Pancreas (tissue), 10 donors: ENCODE results near the gene IRF1. TPM values are rescaled to one million over a fixed set of nuclear protein-coding genes. Genes with fewer than 3 reads are reported as not detected.
"Not testable (repeated sequence)": the region's sequence is repeated elsewhere in the genome, so short reads cannot be mapped to it uniquely, and the experiment has no call there.

Experiments
- ATAC-seq, 4 donors: fragments of 200-7000 bp; cut with Tn5 transposase; one replicate each; pipeline versions ENCODE4 v1.8.0 to v1.9.1; 2020; ENCODE audit warnings: mild to moderate bottlenecking in 4 of 4, moderate library complexity in 4 of 4
- DNase-seq, 6 donors: peaks; one replicate each; pipeline ENCODE4 v3.0.0-alpha.2; 2020
- FAIRE-seq: peaks from 2 replicates; lab custom pipeline; 2012; peaks lifted over from hg19 to GRCh38; lab: Jason Lieb, UNC
- H3K27ac ChIP-seq, 4 donors: fragments of 200-600 bp; sonication (generic); 1 replicate in 3 of 4; 2 replicates in 1 of 4; pipeline versions ENCODE4 v1.5.0 to v1.8.0; 2020
- H3K27me3 ChIP-seq, 4 donors: fragments of 200-600 bp; one replicate each; pipeline ENCODE4 v1.8.0; 2021
- H3K36me3 ChIP-seq, 3 donors: fragments of 200-600 bp; sonication (generic) in 1 of 3; one replicate each; pipeline versions ENCODE4 v1.5.0 to v1.8.0; 2020 to 2021
- H3K4me1 ChIP-seq, 3 donors: fragments of 200-600 bp; one replicate each; pipeline ENCODE4 v1.8.0; 2021
- H3K4me3 ChIP-seq, 4 donors: fragments of 200-600 bp; sonication (generic) in 2 of 4; one replicate each; pipeline versions ENCODE4 v1.5.0 to v1.8.0; 2020 to 2021
- H3K9me3 ChIP-seq, 4 donors: fragments of 200-600 bp; one replicate each; pipeline ENCODE4 v1.8.0; 2021
- WGBS, 2 donors: extraction: QIAGEN DNeasy Blood & Tissue Kit; methylation state at CpG; one replicate each; pipeline ENCODE4 v1.1.7; 2013; 5-methylcytosine and 5-hydroxymethylcytosine counted together
- intact Hi-C, 3 donors: fragments of 100-400 bp; cut with DNase I; formaldehyde crosslinking; loops; one replicate each; pipeline versions ENCODE4 v1.11.1 to v1.14.2; 2022
- polyA plus RNA-seq, 2 donors: library from polyadenylated mRNA; stranded (reverse); fragments of 200-250 nt; gene quantifications; one replicate each; pipeline ENCODE4 v1.2.3, GENCODE V29; 2013
- total RNA-seq, 6 donors: library from RNA; stranded (reverse); fragmentation: NEBNext Ultra II Directional in 4 of 6; extraction: Animal tissue kit (Norgen Biotek cat#: 25700) in 4 of 6; gene quantifications; one replicate each; pipeline versions ENCODE4 v1.2.1 to v1.2.4, GENCODE V29; 2021 to 2023
- TF ChIP-seq, protein P1 (sequence below), 4 donors: fragments of 200-600 bp; sonication (generic) in 3 of 4; IDR thresholded peaks; one replicate each; pipeline versions ENCODE4 v1.5.0 to v1.8.0; 2021; ENCODE audit warnings: antibody characterized with exemption in 4 of 4
- donor health status: healthy with polysubstance abuse.
- donor health status: DM: no; HTN: no; CAD: no; lungs with moderate emphysema.
- donor health status: DM: no; HTN: no; CAD: no.
- donor health status: control.
- donor health status: control.
- donor health status: Bipolar disorder and iron deficiency.
- donor health status: DM: yes; HTN: yes; CAD: no.
- donor health status: DM: no; HTN: no; CAD: no.
- donor health status: DM: no; HTN: no; CAD: no.
- donor health status: DM: yes; HTN: yes; CAD: no.

Gene IRF1
- total and polyA plus RNA-seq, 8 donors: 7.0 to 30.8 (median 11.1) TPM

GRCh38 chr5:132439521-132440089 is 51.0 kb downstream of the IRF1 start:
- Histone ChIP-seq H3K4me1 (peaks cover 0 to 12% (median 8%) of the 10 kb centered on the region in 3 donors), H3K36me3 (no peaks in the 10 kb centered on the region), H3K9me3 (no peaks in the 10 kb centered on the region), H3K27me3 (no peaks in the 10 kb centered on the region), H3K4me3 (no peak overlapping the region), H3K27ac (no peak overlapping the region)
- ATAC-seq: peak in 3 of 4 donors; percentile 46 to 70 (median 61)
- no peak for FAIRE-seq
- TF ChIP-seq, protein P1, sequence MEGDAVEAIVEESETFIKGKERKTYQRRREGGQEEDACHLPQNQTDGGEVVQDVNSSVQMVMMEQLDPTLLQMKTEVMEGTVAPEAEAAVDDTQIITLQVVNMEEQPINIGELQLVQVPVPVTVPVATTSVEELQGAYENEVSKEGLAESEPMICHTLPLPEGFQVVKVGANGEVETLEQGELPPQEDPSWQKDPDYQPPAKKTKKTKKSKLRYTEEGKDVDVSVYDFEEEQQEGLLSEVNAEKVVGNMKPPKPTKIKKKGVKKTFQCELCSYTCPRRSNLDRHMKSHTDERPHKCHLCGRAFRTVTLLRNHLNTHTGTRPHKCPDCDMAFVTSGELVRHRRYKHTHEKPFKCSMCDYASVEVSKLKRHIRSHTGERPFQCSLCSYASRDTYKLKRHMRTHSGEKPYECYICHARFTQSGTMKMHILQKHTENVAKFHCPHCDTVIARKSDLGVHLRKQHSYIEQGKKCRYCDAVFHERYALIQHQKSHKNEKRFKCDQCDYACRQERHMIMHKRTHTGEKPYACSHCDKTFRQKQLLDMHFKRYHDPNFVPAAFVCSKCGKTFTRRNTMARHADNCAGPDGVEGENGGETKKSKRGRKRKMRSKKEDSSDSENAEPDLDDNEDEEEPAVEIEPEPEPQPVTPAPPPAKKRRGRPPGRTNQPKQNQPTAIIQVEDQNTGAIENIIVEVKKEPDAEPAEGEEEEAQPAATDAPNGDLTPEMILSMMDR (IDR thresholded peaks at IDR 0.05): no peak
- DNase-seq: no peak
- 77 to 79% methylated on average over 7 of the region's 7 CpGs for WGBS, 2 donors
- intact Hi-C loops: no loop called here

- Histone ChIP-seq H3K4me3 (no peak overlapping the region), H3K27ac (no peak overlapping the region), H3K4me1 (peaks cover 0 to 12% (median 8%) of the 10 kb centered on the region in 3 donors), H3K27me3 (no peaks in the 10 kb centered on the region), H3K9me3 (no peaks in the 10 kb centered on the region), H3K36me3 (no peaks in the 10 kb centered on the region)
- DNase-seq (no peak), FAIRE-seq (no peak), ATAC-seq (no peak)
- intact Hi-C loops: no loop called here
- 73 to 77% methylated on average over 4 of the region's 4 CpGs for WGBS, 2 donors
- TF ChIP-seq, protein P1 (IDR thresholded peaks at IDR 0.05): no peak
Observed at GRCh38 chr5:132438917-132439316, 51.7 kb downstream of the IRF1 start.

GRCh38 chr5:132438267-132438645 is 52.3 kb downstream of the IRF1 start:
- WGBS, 2 donors: 96 to 98% methylated on average over 3 of the region's 3 CpGs
- H3K9me3 ChIP-seq, DNase-seq, H3K27me3 ChIP-seq, intact Hi-C loops, FAIRE-seq, ATAC-seq, H3K27ac ChIP-seq, H3K4me3 ChIP-seq, H3K36me3 ChIP-seq: not testable (repeated sequence)
- H3K4me1 ChIP-seq: peaks cover 0 to 12% (median 8%) of the 10 kb centered on the region in 3 donors

DNA sequence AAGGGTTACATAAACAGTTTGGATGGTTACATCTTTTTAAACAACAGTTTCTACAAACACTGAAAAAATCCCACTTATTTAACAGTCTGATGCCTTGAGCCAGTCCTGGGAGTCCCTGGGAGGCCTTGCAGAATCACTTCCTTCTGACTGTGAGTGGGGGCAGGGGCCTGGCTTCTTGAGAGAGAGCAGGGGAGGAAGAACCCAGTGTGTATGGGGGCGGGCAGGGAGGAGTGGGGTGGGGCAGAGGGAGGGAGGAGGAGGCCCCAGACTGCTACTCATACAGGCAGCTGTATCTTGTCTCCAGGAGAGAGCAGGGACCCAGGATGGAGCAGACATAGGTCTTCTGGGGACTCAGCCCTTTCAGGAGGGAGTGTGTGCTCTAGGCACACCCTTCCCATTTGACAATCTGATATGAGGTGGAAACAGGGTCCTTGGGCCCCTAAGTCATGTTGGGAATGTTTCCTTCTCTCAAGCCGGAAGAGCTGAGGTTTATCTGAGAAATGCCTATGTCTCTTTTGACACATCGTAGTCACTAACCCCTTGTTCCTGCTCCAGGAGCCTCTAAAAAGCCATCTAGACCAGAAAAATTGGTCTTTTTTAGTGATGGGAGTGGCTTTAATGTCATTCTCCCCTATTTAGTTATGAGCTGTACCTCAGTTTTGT is 52.8 kb downstream of the IRF1 start:
- 65 to 84% methylated on average over 3 of the region's 3 CpGs for WGBS, 2 donors
- TF ChIP-seq, protein P1 (IDR thresholded peaks at IDR 0.05): no peak
- no peaks in the 10 kb centered on the region for H3K27me3 ChIP-seq
- H3K4me3 ChIP-seq: no peak overlapping the region
- peaks cover 0 to 12% (median 8%) of the 10 kb centered on the region in 3 donors for H3K4me1 ChIP-seq
- no peaks in the 10 kb centered on the region for H3K36me3 ChIP-seq
- ATAC-seq: peak in 3 of 4 donors; percentile 64 to 83 (median 75)
- DNase-seq: peak in 2 of 6 donors; percentile 29 to 60
- no peak overlapping the region for H3K27ac ChIP-seq
- intact Hi-C loops: no loop called here
- H3K9me3 ChIP-seq: no peaks in the 10 kb centered on the region
- FAIRE-seq: no peak

- Histone ChIP-seq H3K4me1 (peaks cover 0 to 12% (median 8%) of the 10 kb centered on the region in 3 donors), H3K9me3 (no peaks in the 10 kb centered on the region), H3K27me3 (no peaks in the 10 kb centered on the region), H3K27ac (no peak overlapping the region), H3K36me3 (no peaks in the 10 kb centered on the region), H3K4me3 (no peak overlapping the region)
- TF ChIP-seq, protein P1 (IDR thresholded peaks at IDR 0.05): no peak
- 96 to 99% methylated on average over 3 of the region's 3 CpGs for WGBS, 2 donors
- intact Hi-C loops: no loop called here
- FAIRE-seq: no peak
- ATAC-seq: no peak
- no peak for DNase-seq
Observed at GRCh38 chr5:132436936-132437335, 53.6 kb downstream of the IRF1 start.
